Measurements from ENCODE around the gene ABCC3.

ABCC3 gene

DNA sequence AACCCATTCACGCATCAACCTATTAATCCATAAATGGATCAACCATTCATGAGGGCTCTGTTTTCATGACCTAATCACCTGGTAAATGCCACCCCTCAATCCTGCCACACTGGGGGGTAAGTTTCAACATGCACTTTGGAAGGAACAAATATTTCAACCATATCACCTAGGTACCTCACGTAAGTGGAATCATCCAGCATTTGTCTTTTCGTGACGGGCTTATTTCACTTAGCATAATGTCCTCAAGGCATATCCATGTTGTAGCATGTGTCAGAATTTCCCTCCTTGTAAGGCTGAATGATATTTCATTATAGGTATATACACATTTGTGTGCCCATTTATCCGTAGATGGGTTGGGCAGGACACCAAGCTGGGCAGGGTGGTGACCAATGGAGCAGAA lies 37.4 kb downstream of the ABCC3 start:
- H3K27ac ChIP-seq (replicated peaks): no peak overlapping the region
- no peak for DNase-seq (ENCODE audit: low read depth in 1 of 2, low spot score in 1 of 2)

DNA sequence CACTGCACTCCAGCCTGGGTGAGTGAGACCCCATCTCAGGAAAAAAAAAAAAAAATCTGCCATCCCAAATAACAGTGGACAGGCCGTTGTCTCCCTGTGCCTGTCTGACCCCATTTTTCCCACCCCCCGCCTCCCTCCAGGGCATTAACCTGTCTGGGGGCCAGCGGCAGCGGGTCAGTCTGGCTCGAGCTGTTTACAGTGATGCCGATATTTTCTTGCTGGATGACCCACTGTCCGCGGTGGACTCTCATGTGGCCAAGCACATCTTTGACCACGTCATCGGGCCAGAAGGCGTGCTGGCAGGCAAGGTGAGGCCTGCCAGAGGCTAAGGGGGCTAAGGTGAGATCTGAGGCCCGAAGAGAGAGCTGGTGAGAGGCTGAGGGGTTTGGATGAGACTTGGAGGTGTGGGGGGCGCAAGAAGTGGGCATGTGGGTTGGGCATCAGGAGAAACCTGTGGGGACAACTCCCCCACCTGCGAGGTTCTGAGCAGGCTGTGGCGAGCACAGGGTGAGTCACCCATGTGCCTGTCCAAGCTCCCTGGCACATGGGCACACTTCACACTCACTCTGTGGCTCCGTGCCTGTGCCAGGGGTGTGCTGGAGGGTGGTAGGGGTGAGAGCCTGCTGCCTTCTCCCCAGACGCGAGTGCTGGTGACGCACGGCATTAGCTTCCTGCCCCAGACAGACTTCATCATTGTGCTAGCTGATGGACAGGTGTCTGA lies 38.3 kb downstream of the ABCC3 start:
- Histone ChIP-seq H3K4me3 (replicated peaks; ENCODE audit: insufficient read depth, low read length) (no peak overlapping the region), H3K27ac (replicated peaks) (no peak overlapping the region), H3K27me3 (ENCODE audit: insufficient read depth, poor library complexity, severe bottlenecking) (no peaks in the 10 kb centered on the region)
- TF ChIP-seq SPI1 (IDR thresholded peaks at IDR 0.05; ENCODE audit: borderline replicate concordance, low read depth) (no peak), GABPA (IDR thresholded peaks at IDR 0.05; ENCODE audit: low read depth) (no peak)
- TF ChIP-seq, protein P1, sequence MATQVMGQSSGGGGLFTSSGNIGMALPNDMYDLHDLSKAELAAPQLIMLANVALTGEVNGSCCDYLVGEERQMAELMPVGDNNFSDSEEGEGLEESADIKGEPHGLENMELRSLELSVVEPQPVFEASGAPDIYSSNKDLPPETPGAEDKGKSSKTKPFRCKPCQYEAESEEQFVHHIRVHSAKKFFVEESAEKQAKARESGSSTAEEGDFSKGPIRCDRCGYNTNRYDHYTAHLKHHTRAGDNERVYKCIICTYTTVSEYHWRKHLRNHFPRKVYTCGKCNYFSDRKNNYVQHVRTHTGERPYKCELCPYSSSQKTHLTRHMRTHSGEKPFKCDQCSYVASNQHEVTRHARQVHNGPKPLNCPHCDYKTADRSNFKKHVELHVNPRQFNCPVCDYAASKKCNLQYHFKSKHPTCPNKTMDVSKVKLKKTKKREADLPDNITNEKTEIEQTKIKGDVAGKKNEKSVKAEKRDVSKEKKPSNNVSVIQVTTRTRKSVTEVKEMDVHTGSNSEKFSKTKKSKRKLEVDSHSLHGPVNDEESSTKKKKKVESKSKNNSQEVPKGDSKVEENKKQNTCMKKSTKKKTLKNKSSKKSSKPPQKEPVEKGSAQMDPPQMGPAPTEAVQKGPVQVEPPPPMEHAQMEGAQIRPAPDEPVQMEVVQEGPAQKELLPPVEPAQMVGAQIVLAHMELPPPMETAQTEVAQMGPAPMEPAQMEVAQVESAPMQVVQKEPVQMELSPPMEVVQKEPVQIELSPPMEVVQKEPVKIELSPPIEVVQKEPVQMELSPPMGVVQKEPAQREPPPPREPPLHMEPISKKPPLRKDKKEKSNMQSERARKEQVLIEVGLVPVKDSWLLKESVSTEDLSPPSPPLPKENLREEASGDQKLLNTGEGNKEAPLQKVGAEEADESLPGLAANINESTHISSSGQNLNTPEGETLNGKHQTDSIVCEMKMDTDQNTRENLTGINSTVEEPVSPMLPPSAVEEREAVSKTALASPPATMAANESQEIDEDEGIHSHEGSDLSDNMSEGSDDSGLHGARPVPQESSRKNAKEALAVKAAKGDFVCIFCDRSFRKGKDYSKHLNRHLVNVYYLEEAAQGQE (IDR thresholded peaks at IDR 0.05; ENCODE audit: insufficient replicate concordance, low read depth): no peak
- DNase-seq (ENCODE audit: low read depth in 1 of 2, low spot score in 1 of 2): no peak

More for the DNA sequence above, 37.4 kb downstream of the ABCC3 start:
- H3K27me3 ChIP-seq (ENCODE audit: insufficient read depth, poor library complexity, severe bottlenecking): no peaks in the 10 kb centered on the region
- TF ChIP-seq, protein P2, sequence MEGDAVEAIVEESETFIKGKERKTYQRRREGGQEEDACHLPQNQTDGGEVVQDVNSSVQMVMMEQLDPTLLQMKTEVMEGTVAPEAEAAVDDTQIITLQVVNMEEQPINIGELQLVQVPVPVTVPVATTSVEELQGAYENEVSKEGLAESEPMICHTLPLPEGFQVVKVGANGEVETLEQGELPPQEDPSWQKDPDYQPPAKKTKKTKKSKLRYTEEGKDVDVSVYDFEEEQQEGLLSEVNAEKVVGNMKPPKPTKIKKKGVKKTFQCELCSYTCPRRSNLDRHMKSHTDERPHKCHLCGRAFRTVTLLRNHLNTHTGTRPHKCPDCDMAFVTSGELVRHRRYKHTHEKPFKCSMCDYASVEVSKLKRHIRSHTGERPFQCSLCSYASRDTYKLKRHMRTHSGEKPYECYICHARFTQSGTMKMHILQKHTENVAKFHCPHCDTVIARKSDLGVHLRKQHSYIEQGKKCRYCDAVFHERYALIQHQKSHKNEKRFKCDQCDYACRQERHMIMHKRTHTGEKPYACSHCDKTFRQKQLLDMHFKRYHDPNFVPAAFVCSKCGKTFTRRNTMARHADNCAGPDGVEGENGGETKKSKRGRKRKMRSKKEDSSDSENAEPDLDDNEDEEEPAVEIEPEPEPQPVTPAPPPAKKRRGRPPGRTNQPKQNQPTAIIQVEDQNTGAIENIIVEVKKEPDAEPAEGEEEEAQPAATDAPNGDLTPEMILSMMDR (IDR thresholded peaks at IDR 0.05; ENCODE audit: insufficient read depth, low read length): no peak
- TF ChIP-seq, protein P1 (IDR thresholded peaks at IDR 0.05; ENCODE audit: insufficient replicate concordance, low read depth): no peak
- TF ChIP-seq SPI1 (IDR thresholded peaks at IDR 0.05; ENCODE audit: borderline replicate concordance, low read depth) (no peak), POLR2AphosphoS5 (IDR thresholded peaks at IDR 0.05; ENCODE audit: low read depth) (no peak), GABPA (IDR thresholded peaks at IDR 0.05; ENCODE audit: low read depth) (no peak)
- no peak overlapping the region for H3K4me3 ChIP-seq (replicated peaks; ENCODE audit: insufficient read depth, low read length)

DNA sequence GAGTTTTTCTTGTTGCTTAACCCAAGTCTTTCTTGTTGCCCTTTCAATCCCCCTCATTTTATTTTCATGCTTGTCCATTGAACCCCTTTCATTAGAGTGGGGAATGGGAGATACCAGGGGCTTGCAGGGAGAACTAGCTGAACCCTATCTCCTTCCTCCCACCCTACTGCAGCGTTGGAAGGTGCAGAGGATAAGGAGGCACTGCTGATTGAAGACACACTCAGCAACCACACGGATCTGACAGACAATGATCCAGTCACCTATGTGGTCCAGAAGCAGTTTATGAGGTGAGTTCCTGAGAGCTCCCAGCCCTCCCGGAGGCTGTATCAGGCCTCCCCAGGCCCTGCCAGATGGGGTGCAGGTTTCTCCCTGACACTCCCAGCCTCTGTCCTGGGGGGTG lies 40.5 kb downstream of the ABCC3 start:
- Histone ChIP-seq H3K27me3 (ENCODE audit: insufficient read depth, poor library complexity, severe bottlenecking) (peaks cover 4% of the 10 kb centered on the region), H3K27ac (replicated peaks) (no peak overlapping the region), H3K4me3 (replicated peaks; ENCODE audit: insufficient read depth, low read length) (no peak overlapping the region)
- no peak for TF ChIP-seq POLR2AphosphoS5 (IDR thresholded peaks at IDR 0.05; ENCODE audit: low read depth)
- TF ChIP-seq, protein P2 (IDR thresholded peaks at IDR 0.05; ENCODE audit: insufficient read depth, low read length): no peak
- TF ChIP-seq SPI1 (IDR thresholded peaks at IDR 0.05; ENCODE audit: borderline replicate concordance, low read depth): no peak
- no peak for TF ChIP-seq GABPA (IDR thresholded peaks at IDR 0.05; ENCODE audit: low read depth)
- TF ChIP-seq, protein P1 (IDR thresholded peaks at IDR 0.05; ENCODE audit: insufficient replicate concordance, low read depth): no peak
- DNase-seq (ENCODE audit: low read depth in 1 of 2, low spot score in 1 of 2): no peak

Measured in HL-60 (cell line).